Measurements from ENCODE around the gene MICOS13.

DNA sequence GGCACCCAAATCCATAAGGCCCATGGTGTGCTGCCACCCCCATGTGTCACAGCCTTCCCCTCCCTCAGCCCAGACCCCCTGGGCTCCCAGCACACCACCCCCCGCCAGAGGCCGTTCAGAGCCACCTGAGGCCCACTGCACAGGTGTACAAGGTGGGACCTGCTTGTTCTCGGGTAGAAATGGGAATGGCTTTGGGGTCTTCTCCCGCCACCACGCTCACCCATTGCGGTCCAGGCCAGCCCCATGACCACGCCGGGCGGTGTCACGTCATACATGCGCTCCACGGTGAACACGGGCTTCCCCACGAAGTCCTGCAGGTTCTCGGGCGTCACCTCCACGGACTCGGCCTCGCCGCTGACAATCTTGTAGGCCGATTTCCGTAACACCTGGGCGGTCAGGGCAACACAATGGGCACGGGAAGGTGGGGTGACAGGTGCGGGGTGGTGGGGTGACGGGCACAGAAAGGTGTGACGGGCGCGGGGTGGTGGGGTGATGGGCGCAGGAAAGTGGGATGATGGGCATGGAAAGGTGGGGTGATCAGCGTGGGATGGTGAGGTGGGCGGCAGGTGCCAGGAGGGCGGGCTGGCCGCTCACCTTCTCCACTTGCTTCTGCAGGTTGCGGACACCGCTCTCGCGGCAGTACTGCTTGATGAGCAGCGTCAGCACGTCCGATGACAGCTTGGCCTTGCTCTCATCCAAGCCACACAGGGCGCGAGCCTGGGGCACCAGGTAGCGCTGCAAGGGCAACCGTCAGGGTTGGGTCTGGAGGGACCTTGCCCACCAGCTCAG, 14.0 kb upstream of the MICOS13 start:
- TF ChIP-seq, protein P1, sequence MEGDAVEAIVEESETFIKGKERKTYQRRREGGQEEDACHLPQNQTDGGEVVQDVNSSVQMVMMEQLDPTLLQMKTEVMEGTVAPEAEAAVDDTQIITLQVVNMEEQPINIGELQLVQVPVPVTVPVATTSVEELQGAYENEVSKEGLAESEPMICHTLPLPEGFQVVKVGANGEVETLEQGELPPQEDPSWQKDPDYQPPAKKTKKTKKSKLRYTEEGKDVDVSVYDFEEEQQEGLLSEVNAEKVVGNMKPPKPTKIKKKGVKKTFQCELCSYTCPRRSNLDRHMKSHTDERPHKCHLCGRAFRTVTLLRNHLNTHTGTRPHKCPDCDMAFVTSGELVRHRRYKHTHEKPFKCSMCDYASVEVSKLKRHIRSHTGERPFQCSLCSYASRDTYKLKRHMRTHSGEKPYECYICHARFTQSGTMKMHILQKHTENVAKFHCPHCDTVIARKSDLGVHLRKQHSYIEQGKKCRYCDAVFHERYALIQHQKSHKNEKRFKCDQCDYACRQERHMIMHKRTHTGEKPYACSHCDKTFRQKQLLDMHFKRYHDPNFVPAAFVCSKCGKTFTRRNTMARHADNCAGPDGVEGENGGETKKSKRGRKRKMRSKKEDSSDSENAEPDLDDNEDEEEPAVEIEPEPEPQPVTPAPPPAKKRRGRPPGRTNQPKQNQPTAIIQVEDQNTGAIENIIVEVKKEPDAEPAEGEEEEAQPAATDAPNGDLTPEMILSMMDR (IDR thresholded peaks at IDR 0.05; ENCODE audit: low read length), result no peak
- TF ChIP-seq EZH2 (optimal IDR thresholded peaks at IDR 0.05; ENCODE audit: low read depth, low read length) (no peak), EZH2phosphoT487 (IDR thresholded peaks at IDR 0.05; ENCODE audit: low read length) (no peak)
